ACC112 (cell line): ENCODE results near the gene LRRC3.
"Not testable (repeated sequence)": the region's sequence is repeated elsewhere in the genome, so short reads cannot be mapped to it uniquely, and the experiment has no call there.

ENCODE experiments used
- H2AFZ ChIP-seq: fragments of 200-600 bp; sonication (generic); one replicate; pipeline ENCODE4 v1.6.0; 2017; ENCODE audit warnings: antibody characterized with exemption, low read length; ENCODE audit not compliant: unreplicated experiment
- H3K27ac ChIP-seq: fragments of 200-600 bp; sonication (generic); 2 replicates; pipeline ENCODE4 v1.5.1; 2014; ENCODE audit warnings: low read depth, mild to moderate bottlenecking, antibody characterized with exemption, low read length, moderate library complexity
- H3K27me3 ChIP-seq: fragments of 200-600 bp; sonication (generic); 2 replicates; pipeline ENCODE4 v1.6.1; 2014; ENCODE audit warnings: mild to moderate bottlenecking, antibody characterized with exemption, low read length, moderate library complexity, mixed read lengths; ENCODE audit not compliant: insufficient read depth
- H3K36me3 ChIP-seq: fragments of 200-600 bp; sonication (generic); 2 replicates; pipeline ENCODE4 v1.6.1; 2016; ENCODE audit warnings: mild to moderate bottlenecking, antibody characterized with exemption, low read length, moderate library complexity, mixed read lengths; ENCODE audit not compliant: insufficient read depth
- H3K4me1 ChIP-seq: fragments of 200-600 bp; sonication (generic); one replicate; pipeline ENCODE4 v1.6.1; 2016; ENCODE audit warnings: low read length, mixed read lengths; ENCODE audit not compliant: insufficient read depth, unreplicated experiment, control insufficient read depth
- H3K4me3 ChIP-seq: fragments of 200-600 bp; sonication (generic); 2 replicates; pipeline ENCODE4 v1.5.1; 2014; ENCODE audit warnings: mild to moderate bottlenecking, low read depth, low read length
- H3K79me2 ChIP-seq: fragments of 200-600 bp; sonication (generic); one replicate; pipeline ENCODE4 v1.6.0; 2016; ENCODE audit warnings: low read length; ENCODE audit not compliant: control insufficient read depth, unreplicated experiment, insufficient read depth

LRRC3 gene

GRCh38 chr21:44502171-44502958 is 47.1 kb downstream of the LRRC3 start:
- Histone ChIP-seq H3K36me3 (no peaks in the 10 kb centered on the region), H3K27ac (no peak overlapping the region), H2AFZ (no peak overlapping the region), H3K27me3 (peaks cover 30% of the 10 kb centered on the region), H3K79me2 (no peaks in the 10 kb centered on the region), H3K4me3 (no peak overlapping the region), H3K4me1 (no peaks in the 10 kb centered on the region)

- H3K27me3 ChIP-seq: peaks cover 34% of the 10 kb centered on the region
- not testable (repeated sequence) for H3K79me2 ChIP-seq, H2AFZ ChIP-seq, H3K36me3 ChIP-seq, H3K4me3 ChIP-seq, H3K27ac ChIP-seq, H3K4me1 ChIP-seq
Observed at GRCh38 chr21:44503006-44503889, 47.9 kb downstream of the LRRC3 start.

- H3K27ac ChIP-seq: no peak overlapping the region
- H2AFZ ChIP-seq: no peak overlapping the region
- H3K36me3 ChIP-seq: no peaks in the 10 kb centered on the region
- H3K79me2 ChIP-seq: no peaks in the 10 kb centered on the region
- H3K4me3 ChIP-seq: no peak overlapping the region
- peaks cover 41% of the 10 kb centered on the region for H3K27me3 ChIP-seq
- no peaks in the 10 kb centered on the region for H3K4me1 ChIP-seq
Observed at GRCh38 chr21:44503901-44504399, 48.6 kb downstream of the LRRC3 start.

- peaks cover 33% of the 10 kb centered on the region for H3K27me3 ChIP-seq
Observed at GRCh38 chr21:44505673-44506278, 50.5 kb downstream of the LRRC3 start.

GRCh38 chr21:44506279-44507255 is 51.3 kb downstream of the LRRC3 start:
- Histone ChIP-seq H3K27ac (no peak overlapping the region), H3K36me3 (no peaks in the 10 kb centered on the region), H3K27me3 (peaks cover 35% of the 10 kb centered on the region), H3K79me2 (no peaks in the 10 kb centered on the region), H2AFZ (no peak overlapping the region), H3K4me3 (no peak overlapping the region), H3K4me1 (no peaks in the 10 kb centered on the region)

More at GRCh38 chr21:44505673-44506278, 50.5 kb downstream of the LRRC3 start:
- no peak overlapping the region for H3K27ac ChIP-seq
- no peak overlapping the region for H2AFZ ChIP-seq
- H3K4me3 ChIP-seq: no peak overlapping the region
- no peaks in the 10 kb centered on the region for H3K4me1 ChIP-seq
- H3K79me2 ChIP-seq: no peaks in the 10 kb centered on the region
- H3K36me3 ChIP-seq: no peaks in the 10 kb centered on the region

DNA sequence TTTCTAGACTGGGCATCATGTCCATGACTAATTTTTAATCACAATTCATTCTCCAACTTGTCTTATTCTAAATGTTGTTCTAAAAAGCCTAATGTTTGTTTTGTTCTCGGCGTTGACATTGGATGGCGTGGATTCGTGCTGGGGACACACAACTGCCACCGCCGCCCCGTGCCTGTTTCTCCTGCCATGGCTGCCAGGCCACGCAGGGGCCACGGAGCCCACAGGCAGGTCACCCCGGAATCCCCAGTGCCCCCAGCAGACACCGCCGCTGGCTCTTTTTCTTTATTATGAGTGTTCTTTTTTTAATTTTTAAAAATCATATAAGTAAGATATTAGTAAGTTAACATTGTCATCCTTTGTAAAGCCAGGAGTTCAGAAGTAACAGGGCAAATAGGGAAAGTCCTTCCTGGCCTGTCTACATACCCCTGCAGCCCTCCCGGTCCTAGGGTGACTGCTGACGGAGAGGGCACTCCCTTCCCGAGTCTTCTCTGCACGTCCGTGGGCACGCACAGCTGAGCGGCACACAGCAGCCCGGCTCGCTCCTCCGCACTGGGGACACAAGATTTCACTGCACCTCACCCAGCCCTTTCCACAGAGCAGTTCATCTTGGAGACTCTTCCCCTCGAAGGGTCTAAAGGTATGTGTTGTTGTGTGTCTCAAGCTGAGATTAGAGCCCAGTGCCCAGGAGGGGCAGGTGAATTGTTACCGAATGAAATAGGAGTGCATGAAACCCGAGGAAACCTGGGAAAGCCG is 52.5 kb downstream of the LRRC3 start:
- Histone ChIP-seq H3K27me3 (peaks cover 26% of the 10 kb centered on the region), H2AFZ (no peak overlapping the region), H3K36me3 (no peaks in the 10 kb centered on the region), H3K79me2 (no peaks in the 10 kb centered on the region), H3K4me3 (no peak overlapping the region), H3K4me1 (no peaks in the 10 kb centered on the region), H3K27ac (no peak overlapping the region)

- no peak overlapping the region for H2AFZ ChIP-seq
- H3K36me3 ChIP-seq: no peaks in the 10 kb centered on the region
Observed at GRCh38 chr21:44508426-44508710, 53.1 kb downstream of the LRRC3 start.

DNA sequence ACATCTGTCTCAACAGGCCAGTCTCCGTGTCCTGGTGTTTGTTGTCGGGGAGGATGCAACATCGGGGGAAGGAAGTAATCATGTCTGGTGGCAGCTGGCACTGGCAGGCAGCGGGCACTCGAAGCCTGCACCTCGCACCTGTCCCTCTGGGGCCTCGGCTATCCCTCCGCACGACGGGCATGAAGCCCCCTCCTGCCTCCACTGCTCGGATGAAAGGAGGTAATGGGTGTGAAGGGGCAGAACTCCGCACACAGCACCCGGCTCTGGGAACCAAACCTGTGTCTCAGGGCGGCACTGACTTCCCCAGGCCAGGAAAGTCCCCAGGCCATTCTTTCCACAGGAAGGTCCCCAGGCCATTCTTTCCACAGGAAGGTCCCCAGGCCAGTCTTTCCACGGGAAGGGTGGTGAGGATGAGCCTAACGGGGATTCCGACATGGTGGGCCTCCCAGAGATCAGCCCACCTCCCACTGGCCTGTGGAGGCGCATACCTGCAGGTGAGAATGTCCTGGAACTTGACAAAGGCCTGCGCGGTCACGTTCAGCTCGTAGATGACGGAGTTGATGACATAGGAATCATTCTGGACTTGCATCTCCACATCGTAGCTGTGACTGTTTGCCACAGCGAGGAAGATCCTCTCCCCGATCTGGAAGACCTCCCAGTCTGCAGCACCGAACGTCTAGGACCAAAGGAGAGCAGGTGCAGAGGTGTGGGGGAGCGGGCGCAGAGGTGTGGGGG is 53.6 kb downstream of the LRRC3 start:
- Histone ChIP-seq H3K27me3 (peaks cover 26% of the 10 kb centered on the region), H3K4me3 (no peak overlapping the region), H3K79me2 (no peaks in the 10 kb centered on the region), H3K27ac (no peak overlapping the region), H3K36me3 (no peaks in the 10 kb centered on the region), H3K4me1 (no peaks in the 10 kb centered on the region), H2AFZ (no peak overlapping the region)

More at GRCh38 chr21:44508426-44508710, 53.1 kb downstream of the LRRC3 start:
- Histone ChIP-seq H3K79me2 (no peaks in the 10 kb centered on the region), H3K27me3 (peaks cover 26% of the 10 kb centered on the region), H3K4me3 (no peak overlapping the region), H3K27ac (no peak overlapping the region), H3K4me1 (no peaks in the 10 kb centered on the region)

DNA sequence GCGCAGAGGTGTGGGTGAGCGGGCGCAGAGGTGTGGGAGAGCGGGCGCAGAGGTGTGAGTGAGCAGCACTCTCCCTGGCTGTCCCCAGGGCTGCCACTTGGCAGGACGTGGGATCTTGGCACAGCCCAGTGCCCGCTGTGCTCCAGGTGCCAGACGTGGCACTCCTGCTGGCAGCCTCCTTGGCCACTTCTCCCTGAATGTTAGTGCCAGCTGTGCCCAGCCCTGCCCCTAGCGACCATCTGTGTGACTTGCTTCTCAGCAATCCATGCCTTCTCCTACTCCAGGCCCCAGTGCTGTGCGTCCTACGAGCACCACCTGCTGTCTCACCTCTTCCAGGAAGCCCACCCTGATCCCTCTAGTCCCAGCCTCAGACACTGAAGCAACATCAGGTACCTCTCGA is 54.2 kb downstream of the LRRC3 start:
- H3K79me2 ChIP-seq: no peaks in the 10 kb centered on the region
- H3K4me3 ChIP-seq: no peak overlapping the region
- H3K27me3 ChIP-seq: peaks cover 26% of the 10 kb centered on the region
- H3K36me3 ChIP-seq: no peaks in the 10 kb centered on the region
- no peak overlapping the region for H2AFZ ChIP-seq
- no peak overlapping the region for H3K27ac ChIP-seq
- no peaks in the 10 kb centered on the region for H3K4me1 ChIP-seq
